Metanephros (tissue), 2 donors: ENCODE measurements around the gene LIPC. TPM values are rescaled to one million over a fixed set of nuclear protein-coding genes. Genes with fewer than 3 reads are reported as not detected.

Experiments
- small RNA-seq: library from RNA; depleted of rRNA; stranded (forward); fragments of <200 nt; gene quantifications from one replicate; pipeline ENCODE3, GENCODE V24; 2014; ENCODE audit warnings: low replicate concordance
- total RNA-seq: library from RNA; depleted of rRNA; stranded (reverse); fragments of >200 nt; gene quantifications from one replicate; pipeline ENCODE4 v1.2.3, GENCODE V29; 2014

Gene LIPC
- 6.6 TPM for total RNA-seq

GRCh38 chr15:58431221-58432149 is at the start of gene LIPC:
LIPC (plus strand) TSS chr15:58431991; CDS start chr15:58432033, 42 bp downstream.

Small RNA genes within 50 kb of the gene (small RNA-seq; reads per million reads assigned to genes)
- not detected for gene AC084781.2
